HepG2 (cell line): ENCODE results near the gene SNAI3. TPM values are rescaled to one million over a fixed set of nuclear protein-coding genes. Genes with fewer than 3 reads are reported as not detected.

ENCODE experiments used
- CC2D1A ChIP-seq: sonication (generic); formaldehyde crosslinking; IDR thresholded peaks from 2 replicates; pipeline ENCODE4 v1.8.1; 2023; ENCODE audit warnings: mild to moderate bottlenecking, missing genetic modification reagents
- DNMT3B ChIP-seq: conservative IDR thresholded peaks from 2 replicates; pipeline ENCODE4 v1.6.1; 2016; ENCODE audit warnings: missing biosample characterization, control low read depth
- GATA4 ChIP-seq: sonication (generic); IDR thresholded peaks from 2 replicates; pipeline ENCODE4 v1.6.1; 2016; ENCODE audit warnings: antibody characterized with exemption, low read depth, borderline replicate concordance
- MEIS2 ChIP-seq: sonication (generic); formaldehyde crosslinking; IDR thresholded peaks from 2 replicates; pipeline ENCODE4 v1.9.0; 2021; ENCODE audit warnings: mild to moderate bottlenecking, missing genetic modification reagents
- NFATC3 ChIP-seq: sonication (generic); formaldehyde crosslinking; IDR thresholded peaks from 2 replicates; pipeline ENCODE4 v1.5.1; 2020; ENCODE audit warnings: mild to moderate bottlenecking, missing genetic modification reagents
- NFYC ChIP-seq: IDR thresholded peaks from 2 replicates; pipeline ENCODE4 v1.6.1; 2016; ENCODE audit warnings: missing genetic modification reagents, missing compliant biosample characterization
- NPAS2 ChIP-seq: sonication (generic); formaldehyde crosslinking; IDR thresholded peaks from 2 replicates; pipeline ENCODE4 v1.8.0; 2022; ENCODE audit warnings: mild to moderate bottlenecking, missing genetic modification reagents, borderline replicate concordance
- PAWR ChIP-seq: sonication (generic); formaldehyde crosslinking; IDR thresholded peaks from 2 replicates; pipeline ENCODE4 v1.4.0; 2020; ENCODE audit warnings: missing genetic modification reagents, mild to moderate bottlenecking, borderline replicate concordance
- SNAPC2 ChIP-seq: sonication (generic); formaldehyde crosslinking; IDR thresholded peaks from 2 replicates; pipeline ENCODE4 v1.8.1; 2022; ENCODE audit warnings: mild to moderate bottlenecking, missing genetic modification reagents
- TCF7 ChIP-seq: sonication (generic); IDR thresholded peaks from 2 replicates; pipeline ENCODE4 v1.6.1; 2016; ENCODE audit warnings: antibody characterized with exemption, low read depth
- TOPORS ChIP-seq: sonication (generic); formaldehyde crosslinking; IDR thresholded peaks from 2 replicates; pipeline ENCODE4 v1.8.0; 2023; ENCODE audit warnings: mild to moderate bottlenecking, missing genetic modification reagents
- ZNF234 ChIP-seq: sonication (generic); formaldehyde crosslinking; conservative IDR thresholded peaks from 2 replicates; pipeline ENCODE4 v1.5.1; 2020; ENCODE audit warnings: mild to moderate bottlenecking, missing genetic modification reagents
- ZNF263 ChIP-seq: sonication (generic); formaldehyde crosslinking; IDR thresholded peaks from 2 replicates; pipeline ENCODE4 v1.4.0; 2020; ENCODE audit warnings: missing genetic modification reagents
- ZNF724P ChIP-seq: sonication (generic); formaldehyde crosslinking; IDR thresholded peaks from 2 replicates; pipeline ENCODE4 v1.8.0; 2022; ENCODE audit warnings: missing genetic modification reagents, borderline replicate concordance
- ZNF841 ChIP-seq: sonication (generic); formaldehyde crosslinking; IDR thresholded peaks from 2 replicates; pipeline ENCODE4 v1.8.1; 2023; ENCODE audit warnings: missing genetic modification reagents, borderline replicate concordance
- ZNF850 ChIP-seq: sonication (generic); formaldehyde crosslinking; conservative IDR thresholded peaks from 2 replicates; pipeline ENCODE4 v1.9.0; 2021; ENCODE audit warnings: mild to moderate bottlenecking, missing genetic modification reagents
- ZNF878 ChIP-seq: sonication (generic); formaldehyde crosslinking; IDR thresholded peaks from 2 replicates; pipeline ENCODE4 v1.8.1; 2023; ENCODE audit warnings: mild to moderate bottlenecking, missing genetic modification reagents, moderate library complexity
- polyA plus RNA-seq, 8 experiments: library from polyadenylated mRNA; depleted of rRNA in 3 of 8; stranded (reverse) in 7 of 8; unstranded in 1 of 8; fragments of >200 nt; fragmentation: Illumina TruSeq in 4 of 8; extraction: Trizol in 4 of 8; gene quantifications; 2 replicates each; pipeline versions ENCODE4 v1.2.1 to v1.2.3, GENCODE V29; 2011 to 2016; ENCODE audit warnings: low read depth in 4 of 8, missing spikeins in 1 of 8, mixed read lengths in 1 of 8; ENCODE audit not compliant: insufficient read depth in 1 of 8
- total RNA-seq, 5 experiments: library from RNA; depleted of rRNA; stranded (reverse); fragments of >200 nt; fragmentation: Illumina TruSeq; extraction: Trizol; gene quantifications; 2 replicates each; pipeline ENCODE4 v1.2.3, GENCODE V29; 2016; ENCODE audit warnings: low read depth in 1 of 5
- TF ChIP-seq, protein P1 (sequence below): sonication (generic); formaldehyde crosslinking; IDR thresholded peaks from 2 replicates; pipeline ENCODE4 v1.4.0; 2020; ENCODE audit warnings: missing genetic modification reagents
- TF ChIP-seq, protein P2 (sequence below): sonication (generic); formaldehyde crosslinking; IDR thresholded peaks from 2 replicates; pipeline ENCODE4 v1.5.0; 2020; ENCODE audit warnings: missing genetic modification reagents, mild to moderate bottlenecking, borderline replicate concordance
- TF ChIP-seq, protein P3 (sequence below): sonication (generic); formaldehyde crosslinking; IDR thresholded peaks from 2 replicates; pipeline ENCODE4 v1.5.0; 2020; ENCODE audit warnings: mild to moderate bottlenecking, missing genetic modification reagents
- TF ChIP-seq, protein P4 (sequence below): IDR thresholded peaks from 2 replicates; pipeline ENCODE4 v1.6.1; 2016; ENCODE audit warnings: low read depth, control low read depth
- TF ChIP-seq, protein P5 (sequence below): sonication (generic); formaldehyde crosslinking; IDR thresholded peaks from 2 replicates; pipeline ENCODE4 v1.8.0; 2022; ENCODE audit warnings: mild to moderate bottlenecking, missing genetic modification reagents, moderate library complexity

The SNAI3 gene
- total and polyA plus RNA-seq, 2 of the 13 experiments (the other 11 are each of a cell fraction or from before 2014, with no cell fraction given): 0.09 to 0.18 TPM

DNA sequence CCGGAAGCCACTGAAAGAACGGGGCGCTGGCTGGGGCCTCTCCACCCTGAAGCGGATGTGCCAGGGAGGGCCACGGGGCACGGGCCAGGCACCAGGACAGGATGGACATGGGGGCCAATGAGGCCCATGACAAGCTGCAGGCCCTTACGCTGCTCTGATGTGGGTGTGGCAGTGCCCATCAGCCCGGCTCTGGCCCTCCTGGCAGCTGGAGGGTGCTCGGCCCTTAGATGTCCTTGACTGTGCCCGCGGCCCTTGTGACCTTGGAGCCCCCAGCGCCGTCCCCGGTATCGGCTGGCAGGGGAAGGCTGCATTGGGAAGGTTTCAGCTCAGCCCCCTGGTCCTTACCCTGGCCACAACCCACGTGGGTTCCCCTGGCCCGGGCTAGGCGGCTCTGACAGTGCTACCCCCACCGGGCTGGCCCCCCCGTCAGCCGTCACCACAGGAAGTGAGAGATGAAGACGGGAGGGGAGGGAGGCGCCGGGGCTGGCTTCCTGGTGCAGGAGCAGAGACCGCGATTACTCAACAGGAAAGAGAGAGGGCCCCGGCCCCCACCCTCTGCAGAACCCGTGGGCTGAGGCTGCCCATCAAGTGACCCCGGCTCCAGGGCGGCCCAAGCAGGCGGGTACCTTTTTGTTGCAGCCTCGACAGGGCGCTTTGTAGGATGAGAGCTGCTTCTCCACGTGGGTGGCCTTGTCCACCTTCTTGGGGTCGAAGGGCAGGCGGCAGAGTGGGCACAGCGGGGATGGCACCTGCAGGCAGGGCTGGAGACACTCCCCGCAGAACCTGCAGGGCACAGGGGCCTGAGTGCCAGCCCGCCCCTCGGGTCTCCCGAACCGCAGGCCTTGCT is 14.6 kb upstream of the SNAI3 start (continued):
- TF ChIP-seq, protein P1, sequence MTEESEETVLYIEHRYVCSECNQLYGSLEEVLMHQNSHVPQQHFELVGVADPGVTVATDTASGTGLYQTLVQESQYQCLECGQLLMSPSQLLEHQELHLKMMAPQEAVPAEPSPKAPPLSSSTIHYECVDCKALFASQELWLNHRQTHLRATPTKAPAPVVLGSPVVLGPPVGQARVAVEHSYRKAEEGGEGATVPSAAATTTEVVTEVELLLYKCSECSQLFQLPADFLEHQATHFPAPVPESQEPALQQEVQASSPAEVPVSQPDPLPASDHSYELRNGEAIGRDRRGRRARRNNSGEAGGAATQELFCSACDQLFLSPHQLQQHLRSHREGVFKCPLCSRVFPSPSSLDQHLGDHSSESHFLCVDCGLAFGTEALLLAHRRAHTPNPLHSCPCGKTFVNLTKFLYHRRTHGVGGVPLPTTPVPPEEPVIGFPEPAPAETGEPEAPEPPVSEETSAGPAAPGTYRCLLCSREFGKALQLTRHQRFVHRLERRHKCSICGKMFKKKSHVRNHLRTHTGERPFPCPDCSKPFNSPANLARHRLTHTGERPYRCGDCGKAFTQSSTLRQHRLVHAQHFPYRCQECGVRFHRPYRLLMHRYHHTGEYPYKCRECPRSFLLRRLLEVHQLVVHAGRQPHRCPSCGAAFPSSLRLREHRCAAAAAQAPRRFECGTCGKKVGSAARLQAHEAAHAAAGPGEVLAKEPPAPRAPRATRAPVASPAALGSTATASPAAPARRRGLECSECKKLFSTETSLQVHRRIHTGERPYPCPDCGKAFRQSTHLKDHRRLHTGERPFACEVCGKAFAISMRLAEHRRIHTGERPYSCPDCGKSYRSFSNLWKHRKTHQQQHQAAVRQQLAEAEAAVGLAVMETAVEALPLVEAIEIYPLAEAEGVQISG (CRISPR knock-in tag): peak; percentile 77
- TF ChIP-seq ZNF234 (CRISPR knock-in tag) (no peak), CC2D1A (CRISPR knock-in tag) (no peak), ZNF878 (CRISPR knock-in tag) (no peak), SNAPC2 (CRISPR knock-in tag) (peak; percentile 81; the same call in 1 of the 2 replicates), TCF7 (no peak), MEIS2 (CRISPR knock-in tag) (peak; percentile 94), NFATC3 (CRISPR knock-in tag) (no peak), NPAS2 (peak; percentile 87; the same call in 1 of the 2 replicates), ZNF263 (CRISPR knock-in tag) (no peak), ZNF850 (CRISPR knock-in tag) (peak; percentile 84), ZNF841 (CRISPR knock-in tag) (no peak), ZNF724P (CRISPR knock-in tag) (no peak), NFYC (no peak; the same call in 1 of the 2 replicates), DNMT3B (CRISPR knock-in tag) (no peak), TOPORS (CRISPR knock-in tag) (no peak), GATA4 (no peak), PAWR (no peak)
- TF ChIP-seq, protein P2, sequence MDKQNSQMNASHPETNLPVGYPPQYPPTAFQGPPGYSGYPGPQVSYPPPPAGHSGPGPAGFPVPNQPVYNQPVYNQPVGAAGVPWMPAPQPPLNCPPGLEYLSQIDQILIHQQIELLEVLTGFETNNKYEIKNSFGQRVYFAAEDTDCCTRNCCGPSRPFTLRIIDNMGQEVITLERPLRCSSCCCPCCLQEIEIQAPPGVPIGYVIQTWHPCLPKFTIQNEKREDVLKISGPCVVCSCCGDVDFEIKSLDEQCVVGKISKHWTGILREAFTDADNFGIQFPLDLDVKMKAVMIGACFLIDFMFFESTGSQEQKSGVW: no peak
- TF ChIP-seq, protein P3, sequence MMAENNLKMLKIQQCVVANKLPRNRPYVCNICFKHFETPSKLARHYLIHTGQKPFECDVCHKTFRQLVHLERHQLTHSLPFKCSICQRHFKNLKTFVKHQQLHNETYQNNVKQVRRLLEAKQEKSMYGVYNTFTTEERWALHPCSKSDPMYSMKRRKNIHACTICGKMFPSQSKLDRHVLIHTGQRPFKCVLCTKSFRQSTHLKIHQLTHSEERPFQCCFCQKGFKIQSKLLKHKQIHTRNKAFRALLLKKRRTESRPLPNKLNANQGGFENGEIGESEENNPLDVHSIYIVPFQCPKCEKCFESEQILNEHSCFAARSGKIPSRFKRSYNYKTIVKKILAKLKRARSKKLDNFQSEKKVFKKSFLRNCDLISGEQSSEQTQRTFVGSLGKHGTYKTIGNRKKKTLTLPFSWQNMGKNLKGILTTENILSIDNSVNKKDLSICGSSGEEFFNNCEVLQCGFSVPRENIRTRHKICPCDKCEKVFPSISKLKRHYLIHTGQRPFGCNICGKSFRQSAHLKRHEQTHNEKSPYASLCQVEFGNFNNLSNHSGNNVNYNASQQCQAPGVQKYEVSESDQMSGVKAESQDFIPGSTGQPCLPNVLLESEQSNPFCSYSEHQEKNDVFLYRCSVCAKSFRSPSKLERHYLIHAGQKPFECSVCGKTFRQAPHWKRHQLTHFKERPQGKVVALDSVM: no peak
- TF ChIP-seq, protein P4, sequence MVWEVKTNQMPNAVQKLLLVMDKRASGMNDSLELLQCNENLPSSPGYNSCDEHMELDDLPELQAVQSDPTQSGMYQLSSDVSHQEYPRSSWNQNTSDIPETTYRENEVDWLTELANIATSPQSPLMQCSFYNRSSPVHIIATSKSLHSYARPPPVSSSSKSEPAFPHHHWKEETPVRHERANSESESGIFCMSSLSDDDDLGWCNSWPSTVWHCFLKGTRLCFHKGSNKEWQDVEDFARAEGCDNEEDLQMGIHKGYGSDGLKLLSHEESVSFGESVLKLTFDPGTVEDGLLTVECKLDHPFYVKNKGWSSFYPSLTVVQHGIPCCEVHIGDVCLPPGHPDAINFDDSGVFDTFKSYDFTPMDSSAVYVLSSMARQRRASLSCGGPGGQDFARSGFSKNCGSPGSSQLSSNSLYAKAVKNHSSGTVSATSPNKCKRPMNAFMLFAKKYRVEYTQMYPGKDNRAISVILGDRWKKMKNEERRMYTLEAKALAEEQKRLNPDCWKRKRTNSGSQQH: no peak
- TF ChIP-seq, protein P5, sequence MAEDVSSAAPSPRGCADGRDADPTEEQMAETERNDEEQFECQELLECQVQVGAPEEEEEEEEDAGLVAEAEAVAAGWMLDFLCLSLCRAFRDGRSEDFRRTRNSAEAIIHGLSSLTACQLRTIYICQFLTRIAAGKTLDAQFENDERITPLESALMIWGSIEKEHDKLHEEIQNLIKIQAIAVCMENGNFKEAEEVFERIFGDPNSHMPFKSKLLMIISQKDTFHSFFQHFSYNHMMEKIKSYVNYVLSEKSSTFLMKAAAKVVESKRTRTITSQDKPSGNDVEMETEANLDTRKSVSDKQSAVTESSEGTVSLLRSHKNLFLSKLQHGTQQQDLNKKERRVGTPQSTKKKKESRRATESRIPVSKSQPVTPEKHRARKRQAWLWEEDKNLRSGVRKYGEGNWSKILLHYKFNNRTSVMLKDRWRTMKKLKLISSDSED: no peak
